ENCODE results near the gene TEX19. TPM values are rescaled to one million over a fixed set of nuclear protein-coding genes. Genes with fewer than 3 reads are reported as not detected.
A peak's percentile ranks its signal among the peaks of the same experiment; 100 is the strongest.

The TEX19 gene
- total and polyA plus RNA-seq, 2 of the 8 experiments (the other 6 are each of a cell fraction or from before 2014, with no cell fraction given): 0.54 to 0.80 TPM

DNA sequence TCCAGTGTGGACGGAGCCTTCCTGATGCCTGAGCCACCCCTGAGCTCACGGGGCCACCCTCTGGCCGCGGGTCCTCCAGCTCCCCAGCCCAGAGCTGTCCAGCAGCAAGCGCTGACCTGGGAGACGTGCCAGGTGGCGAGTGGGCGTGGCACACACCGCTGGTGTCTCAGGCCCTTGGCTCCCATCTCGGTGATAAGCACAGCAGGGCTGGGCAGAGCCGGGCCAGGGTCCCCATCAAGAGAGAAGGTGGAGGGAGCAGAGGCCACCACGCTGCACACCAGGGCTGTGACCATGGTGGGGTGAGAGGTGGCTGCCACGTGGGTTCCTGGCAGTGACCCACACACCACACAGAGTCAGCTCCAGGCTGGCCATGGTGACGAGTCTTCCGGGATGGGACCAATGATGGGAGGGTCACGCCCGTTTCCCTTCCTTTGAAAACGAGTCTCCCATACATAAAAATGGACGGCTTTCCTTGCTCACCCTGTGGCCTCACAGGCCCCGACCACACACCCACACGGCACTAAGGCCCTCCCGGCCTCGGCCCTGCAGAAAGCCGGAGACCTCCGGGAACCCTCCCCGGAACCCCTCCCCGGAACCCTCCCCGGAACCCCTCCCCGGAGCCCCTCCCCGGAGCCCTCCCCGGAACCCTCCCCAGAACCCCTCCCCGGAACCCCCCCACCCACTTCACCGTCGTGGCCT is 29.3 kb downstream of the TEX19 start:
- no peak overlapping the region for H2BK120ac ChIP-seq (replicated peaks; ENCODE audit: low read depth, low read length)
- no peak overlapping the region for H2AFZ ChIP-seq (ENCODE audit: low read length)
- no peak overlapping the region for H2BK20ac ChIP-seq (ENCODE audit: low read length)
- H3K9me3 ChIP-seq (ENCODE audit: insufficient read depth in 2 of 2, low read depth in 1 of 2, low read length in 1 of 2): no peaks in the 10 kb centered on the region
- no peak overlapping the region for H3K9ac ChIP-seq (replicated peaks in 1 of 4; ENCODE audit: extremely low read depth in 1 of 4, low read depth in 3 of 4, low read length in 3 of 4)
- H3K36me3 ChIP-seq (ENCODE audit: control insufficient read depth in 2 of 4, insufficient read depth in 4 of 4, low read length in 3 of 4): 0 out of 8 replicates have a peak, but pooled peaks cover 0 to 2% (median 0%) of the 10 kb centered on the region in 4 experiments
- no peaks in the 10 kb centered on the region for H3K79me1 ChIP-seq (ENCODE audit: low read depth, low read length)
- no peak overlapping the region for H2BK15ac ChIP-seq (ENCODE audit: low read length)
- H3K18ac ChIP-seq (ENCODE audit: extremely low read depth, low read length): no peak overlapping the region
- H4K20me1 ChIP-seq (replicated peaks in 1 of 2; ENCODE audit: control insufficient read depth in 1 of 2, insufficient read depth in 2 of 2, low read length in 2 of 2): peaks cover 0 to 1% of the 10 kb centered on the region in 2 experiments
- H3K79me2 ChIP-seq (ENCODE audit: control insufficient read depth in 1 of 2, insufficient read depth in 2 of 2, low read length in 2 of 2): no peaks in the 10 kb centered on the region
- H3K27ac ChIP-seq (ENCODE audit: low read depth, low read length): no peak overlapping the region
- H3K4me3 ChIP-seq (ENCODE audit: extremely low read depth in 1 of 4, insufficient read depth in 2 of 4, low read depth in 3 of 4, low read length in 4 of 4): no peak overlapping the region
- peak overlapping the region; percentile 85; the same call in 1 of the 2 replicates for H4K8ac ChIP-seq (ENCODE audit: extremely low read depth, insufficient read depth, low read length)
- no peak overlapping the region for H3K56ac ChIP-seq (replicated peaks; ENCODE audit: insufficient read length, low read depth, low read length)
- H3K27me3 ChIP-seq (replicated peaks in 1 of 4; ENCODE audit: control insufficient read depth in 3 of 4, extremely low read depth in 1 of 4, insufficient read depth in 3 of 4, low read length in 3 of 4): no peaks in the 10 kb centered on the region
- no peak overlapping the region for H3K4me2 ChIP-seq (ENCODE audit: insufficient read depth in 1 of 2, low read depth in 2 of 2, low read length in 2 of 2)
- no peak for FAIRE-seq
- H3K23ac ChIP-seq (ENCODE audit: insufficient read length): no peak overlapping the region
- no peak for DNase-seq (ENCODE audit: low read depth in 1 of 2, low spot score in 2 of 2)
- no peak overlapping the region for H2BK5ac ChIP-seq (ENCODE audit: low read depth, low read length)
- H3K23me2 ChIP-seq (ENCODE audit: low read depth, low read length): no peaks in the 10 kb centered on the region
- 86% methylated on average over 14 of the region's 34 CpGs; no CpG with 5 or more reads in 1 of the 2 experiments for WGBS, 2 experiments (ENCODE audit: extremely low coverage in 1 of 2, insufficient coverage in 1 of 2, insufficient read length in 1 of 2, insufficient replicate concordance in 2 of 2, low coverage in 1 of 2, low lambda C conversion rate in 2 of 2, missing lambda C conversion rate in 1 of 2)
- no peak overlapping the region for H4K91ac ChIP-seq (replicated peaks; ENCODE audit: insufficient read length, low read length)
- no peak overlapping the region for H3K4ac ChIP-seq (replicated peaks; ENCODE audit: insufficient read length, low read depth, low read length)
- no peak overlapping the region for H2AK5ac ChIP-seq (ENCODE audit: low read depth, low read length)
- no peak overlapping the region for H3K14ac ChIP-seq (ENCODE audit: insufficient read length)
- no peak overlapping the region for H4K5ac ChIP-seq (ENCODE audit: insufficient read length, low read depth, low read length)
- H3K4me1 ChIP-seq (replicated peaks in 1 of 4; ENCODE audit: control insufficient read depth in 3 of 4, insufficient read depth in 4 of 4, low read length in 3 of 4): peaks cover 0 to 9% (median 5%) of the 10 kb centered on the region in 4 experiments; a peak in 5 of 7 replicates
- no peak overlapping the region for H2BK12ac ChIP-seq (ENCODE audit: low read depth, low read length)
- ChIA-PET POLR2A (ENCODE audit: partially characterized antibody) (no interaction called here), CTCF (ENCODE audit: partially characterized antibody) (interaction anchor here (0.6 to 1.7 kb wide), 2 partner anchors 33 to 47 kb away, joined by 3 read pairs; no protein-coding TSS in a partner anchor)
- TF ChIP-seq TAF1 (IDR thresholded peaks at IDR 0.05; ENCODE audit: low read depth, low read length) (no peak), ZNF274 (IDR thresholded peaks at IDR 0.05; ENCODE audit: borderline replicate concordance, extremely low read depth, low read length) (no peak), EGR1 (IDR thresholded peaks at IDR 0.05; ENCODE audit: borderline replicate concordance, low read depth, low read length) (no peak), YY1 (IDR thresholded peaks at IDR 0.05; ENCODE audit: low read depth, low read length) (no peak), POU5F1 (IDR thresholded peaks at IDR 0.05; ENCODE audit: low read depth, low read length) (no peak), KDM5A (IDR thresholded peaks at IDR 0.05; ENCODE audit: low read length) (no peak), NANOG (IDR thresholded peaks at IDR 0.05; ENCODE audit: insufficient read depth, low read depth, low read length, poor library complexity, severe bottlenecking) (no peak), BCL11A (IDR thresholded peaks at IDR 0.05; ENCODE audit: low read depth in 2 of 2, low read length in 2 of 2) (no peak), ASH2L (IDR thresholded peaks at IDR 0.05; ENCODE audit: low read length) (no peak), SRF (IDR thresholded peaks at IDR 0.05; ENCODE audit: low read depth, low read length) (no peak), POLR2A (IDR thresholded peaks at IDR 0.05; ENCODE audit: control extremely low read depth in 1 of 2, low read depth in 2 of 2, low read length in 2 of 2) (no peak)
- TF ChIP-seq, protein P1, sequence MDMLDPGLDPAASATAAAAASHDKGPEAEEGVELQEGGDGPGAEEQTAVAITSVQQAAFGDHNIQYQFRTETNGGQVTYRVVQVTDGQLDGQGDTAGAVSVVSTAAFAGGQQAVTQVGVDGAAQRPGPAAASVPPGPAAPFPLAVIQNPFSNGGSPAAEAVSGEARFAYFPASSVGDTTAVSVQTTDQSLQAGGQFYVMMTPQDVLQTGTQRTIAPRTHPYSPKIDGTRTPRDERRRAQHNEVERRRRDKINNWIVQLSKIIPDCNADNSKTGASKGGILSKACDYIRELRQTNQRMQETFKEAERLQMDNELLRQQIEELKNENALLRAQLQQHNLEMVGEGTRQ (IDR thresholded peaks at IDR 0.05; ENCODE audit: low read length): no peak
